NCI-H1694 (cell line): ENCODE results near the gene PRR29.

Experiments used
- DNase-seq: peaks from one replicate; lab custom pipeline; 2025; lab: John Stamatoyannopoulos, UW

The PRR29 gene

GRCh38 chr17:64042700-64043485 is 44.7 kb downstream of the PRR29 start:
- DNase-seq: no peak

- no peak for DNase-seq
Observed at GRCh38 chr17:64045176-64045575, 47.0 kb downstream of the PRR29 start.

GRCh38 chr17:64048805-64049204 is 50.7 kb downstream of the PRR29 start:
- no peak for DNase-seq

- DNase-seq: no peak
Observed at GRCh38 chr17:64051153-64051552, 53.0 kb downstream of the PRR29 start.

- no peak for DNase-seq
Observed at GRCh38 chr17:64053101-64053500, 55.0 kb downstream of the PRR29 start.
